Measurements from ENCODE around the gene PRDM11.
A peak's percentile ranks its signal among the peaks of the same experiment; 100 is the strongest.

The PRDM11 gene

DNA sequence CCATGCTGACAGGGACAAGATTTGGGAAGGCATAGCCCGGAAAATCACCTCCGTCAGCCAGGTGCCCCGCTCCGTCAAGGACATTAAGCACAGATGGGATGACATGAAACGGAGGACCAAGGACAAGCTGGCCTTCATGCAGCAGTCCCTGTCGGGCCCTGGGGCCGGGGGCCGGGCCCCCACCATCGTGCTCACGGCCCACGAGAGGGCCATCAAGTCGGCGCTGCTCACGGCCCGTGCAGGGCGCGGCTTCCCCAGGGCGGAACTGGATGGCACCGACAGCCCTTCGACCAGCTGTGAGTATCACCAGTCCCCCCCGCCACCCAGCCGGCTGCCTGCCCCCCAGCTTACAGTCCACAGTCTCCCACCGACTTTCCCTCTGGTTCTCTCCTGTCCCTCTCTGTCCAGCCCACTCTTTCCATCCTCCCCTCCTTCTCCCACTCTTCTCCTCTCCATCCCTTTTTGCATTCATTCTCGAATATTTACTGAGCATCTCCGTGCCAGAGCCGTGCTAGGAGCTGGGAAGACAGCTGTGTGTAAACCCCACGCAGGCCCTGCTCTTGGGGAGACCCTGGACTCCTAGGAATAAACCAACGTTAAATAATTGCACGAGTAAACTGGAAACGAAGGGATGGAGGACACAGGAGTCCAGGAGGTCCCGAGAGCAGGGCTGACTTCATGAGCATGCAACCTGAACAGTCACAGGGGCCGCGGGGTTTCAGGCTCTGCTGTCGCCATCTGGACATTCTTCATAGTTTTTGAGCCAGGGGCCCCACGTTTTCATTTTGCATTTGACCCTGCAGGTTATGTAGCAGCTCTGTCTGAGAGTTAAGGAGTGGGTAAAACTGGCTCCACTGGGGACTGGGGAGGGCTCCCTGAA lies 62.8 kb downstream of the PRDM11 start:
- DNase-seq = peak in 1 of 56 donors; percentile 2

DNA sequence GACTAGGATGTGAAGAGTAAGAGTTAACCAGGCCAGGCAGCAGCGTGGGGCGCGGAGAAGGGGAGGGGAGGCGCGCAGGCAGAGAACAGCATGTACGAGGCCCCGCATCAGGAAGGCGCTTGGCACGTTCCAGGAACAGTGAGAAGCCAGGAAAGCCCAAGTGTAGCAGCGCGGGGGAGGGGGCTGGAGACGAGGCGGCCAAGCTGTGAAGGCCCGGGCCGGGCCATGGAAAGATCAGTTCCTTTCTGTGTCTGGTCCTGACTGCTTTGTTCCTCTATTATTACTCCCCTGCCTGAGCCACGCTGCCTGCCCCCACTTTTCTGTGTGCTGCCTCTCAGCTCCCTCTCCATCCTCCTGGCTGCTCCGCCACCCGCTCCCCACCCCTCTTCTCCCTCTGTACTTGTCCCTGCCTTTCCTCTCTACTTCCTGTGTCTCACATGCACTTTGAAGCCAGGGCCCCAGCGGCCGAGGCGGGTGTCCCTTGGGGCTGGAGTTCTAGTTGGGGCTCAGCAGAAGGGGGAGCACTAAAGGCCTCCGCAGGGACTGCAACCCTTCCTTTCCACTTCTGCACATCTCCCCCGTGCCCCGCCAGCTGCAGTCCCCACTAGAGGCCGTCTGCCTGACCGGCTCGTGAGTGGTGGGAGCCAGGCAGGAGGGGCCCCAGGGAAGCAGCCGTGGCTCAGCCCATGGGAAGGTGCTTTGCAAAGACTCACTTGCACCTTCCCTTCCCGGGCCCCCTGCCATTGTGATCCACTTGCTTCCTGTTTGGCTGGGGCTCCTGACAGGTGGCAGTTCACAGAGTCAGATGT lies 63.7 kb downstream of the PRDM11 start:
- peak in 49 of 56 donors; percentile 8 to 77 (median 45) for DNase-seq

DNA sequence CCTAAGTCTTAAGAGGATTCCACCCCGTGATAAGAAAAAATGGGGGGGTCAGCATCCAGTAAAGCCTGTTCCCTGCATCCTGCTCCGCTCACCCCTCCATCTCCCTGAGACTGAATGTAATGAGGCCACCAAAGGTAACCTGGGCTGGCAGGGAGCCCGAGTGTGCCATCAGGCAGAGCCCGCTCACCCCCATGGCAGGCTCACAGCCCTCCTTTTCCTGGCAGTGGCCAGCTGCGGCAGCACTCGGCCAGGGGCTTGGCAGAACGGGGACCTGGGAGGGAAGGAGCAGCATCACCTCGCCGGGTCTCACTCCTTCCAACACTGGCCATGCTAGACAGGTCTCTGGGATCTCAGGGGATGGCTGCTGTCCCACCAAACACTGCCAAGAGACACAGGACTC lies 64.4 kb downstream of the PRDM11 start:
- DNase-seq = no peak

DNA sequence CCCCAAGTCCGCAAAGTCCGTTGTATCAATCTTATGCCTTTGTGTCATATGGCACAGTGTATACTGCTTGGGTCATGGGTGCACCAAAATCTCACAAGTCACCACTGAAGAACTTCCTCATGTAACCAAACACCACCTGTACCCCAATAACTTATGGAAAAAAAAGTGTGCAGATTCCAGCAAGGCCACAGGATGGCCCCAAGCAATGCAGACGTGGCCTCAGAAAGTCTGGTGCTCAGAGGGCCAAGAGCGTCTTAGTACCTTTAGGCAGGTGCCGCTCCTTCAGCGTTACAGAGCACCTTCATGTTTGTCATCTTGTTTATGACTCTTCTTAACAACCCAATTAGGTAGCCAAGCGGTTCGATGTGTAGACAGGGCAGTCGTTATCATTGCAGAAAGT lies 65.3 kb downstream of the PRDM11 start:
- no peak for DNase-seq

DNA sequence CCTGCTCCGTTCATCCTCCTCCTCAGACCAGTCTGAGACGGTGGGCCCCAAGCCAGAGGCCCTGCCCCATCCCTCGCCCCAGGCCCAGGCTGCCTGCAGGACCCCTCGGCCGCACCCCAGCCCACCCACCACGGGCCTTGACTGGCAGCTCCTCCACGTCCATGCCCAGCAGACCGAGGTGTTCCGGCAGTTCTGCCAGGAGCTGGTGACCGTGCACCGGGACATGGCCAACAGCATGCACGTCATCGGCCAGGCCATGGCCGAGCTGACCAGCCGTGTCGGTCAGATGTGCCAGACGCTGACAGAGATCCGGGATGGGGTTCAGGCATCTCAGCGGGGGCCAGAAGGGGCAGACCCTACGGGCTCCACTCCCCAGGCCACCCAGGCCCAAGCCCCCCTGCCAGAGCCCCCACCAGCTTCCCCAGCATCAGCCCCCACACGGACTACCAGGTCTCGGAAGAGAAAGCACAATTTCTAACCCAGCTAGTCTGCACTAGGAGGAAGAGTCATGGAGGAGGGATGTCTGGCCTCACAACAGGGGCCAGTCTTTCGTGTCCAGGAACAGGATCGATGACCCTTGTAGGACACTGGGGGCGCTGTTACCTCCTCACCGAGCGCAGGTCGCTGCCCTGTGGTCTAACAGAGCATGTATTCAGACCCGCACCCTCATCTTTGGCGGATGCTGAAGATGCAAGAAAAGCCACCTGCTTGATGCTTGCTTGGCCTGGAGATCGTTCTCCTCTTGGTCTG lies 66.3 kb downstream of the PRDM11 start:
- DNase-seq = no peak

DNA sequence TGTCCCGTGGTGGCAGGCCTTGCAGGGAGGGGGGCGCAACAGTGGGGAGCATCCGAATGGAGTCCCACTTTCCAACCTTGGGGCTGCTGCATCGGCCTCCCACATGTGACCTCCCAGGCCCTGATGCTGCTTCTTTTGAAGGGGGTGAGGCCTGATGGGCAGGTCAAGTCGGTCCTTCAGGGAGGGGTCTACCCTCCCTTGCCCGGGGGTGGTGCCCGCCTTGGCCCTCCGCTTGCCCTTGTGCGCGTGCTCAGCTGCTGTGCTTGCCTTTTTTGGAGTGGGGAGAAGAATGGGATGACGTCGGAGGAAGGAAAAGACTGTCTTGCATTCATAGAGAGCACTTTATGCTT lies 66.9 kb downstream of the PRDM11 start:
- no peak for DNase-seq

DNA sequence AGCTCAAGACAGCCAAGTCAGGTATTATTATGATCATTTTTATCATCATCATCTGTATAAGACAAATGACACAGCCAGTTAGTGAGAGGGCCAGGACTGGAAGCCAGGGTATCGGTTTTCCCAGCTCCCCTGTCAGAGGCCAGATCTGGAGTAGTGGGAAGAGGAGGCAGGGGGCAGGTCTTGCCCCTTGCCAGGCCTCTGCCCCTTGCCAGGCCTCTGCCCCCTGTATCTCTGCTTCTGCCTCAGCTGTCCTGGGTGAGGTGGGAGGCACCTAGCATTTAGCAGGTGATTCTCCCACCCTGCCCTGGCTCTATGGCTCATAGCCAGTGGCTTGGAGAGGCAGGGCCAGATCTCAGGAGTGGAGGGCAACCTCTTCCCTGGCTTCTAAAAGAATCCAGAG lies 67.3 kb downstream of the PRDM11 start:
- DNase-seq = no peak

DNA sequence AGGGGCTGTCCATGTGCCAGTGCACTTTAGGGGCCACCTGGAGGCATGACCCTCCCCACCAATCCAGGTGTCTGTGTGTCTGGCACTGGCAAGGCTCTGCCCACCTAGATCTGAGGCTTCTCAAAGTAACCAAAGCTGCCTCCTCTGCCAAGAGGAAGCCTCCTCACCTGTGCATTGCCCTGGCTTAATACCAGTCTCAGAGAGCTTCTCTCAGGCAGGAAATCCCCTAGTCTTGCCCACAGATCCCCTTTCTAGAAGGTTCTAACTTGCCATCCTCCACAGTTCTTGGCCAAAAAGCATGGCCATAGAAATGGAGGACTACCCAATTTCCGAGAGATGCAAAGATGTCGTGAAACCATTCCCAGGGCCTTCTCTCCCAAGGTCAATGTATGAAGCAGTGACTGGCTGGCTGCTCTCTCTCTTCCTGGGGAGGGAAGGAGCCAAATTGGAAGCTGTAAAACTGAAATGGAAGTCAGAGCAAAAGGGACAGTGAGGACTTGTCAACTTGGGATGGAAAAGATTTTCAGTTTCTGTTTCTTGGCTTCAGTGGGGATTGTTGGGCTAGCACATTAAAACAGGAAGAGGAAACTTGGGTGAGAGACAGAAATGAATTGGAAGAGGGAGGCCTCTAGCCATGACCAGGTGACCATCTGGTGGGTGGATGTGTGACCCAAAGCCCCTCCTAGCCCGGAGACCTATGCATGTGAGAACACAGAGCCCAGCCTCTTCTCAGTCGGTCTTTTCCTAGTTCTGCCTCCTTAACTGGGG lies 68.8 kb downstream of the PRDM11 start:
- no peak for DNase-seq

DNA sequence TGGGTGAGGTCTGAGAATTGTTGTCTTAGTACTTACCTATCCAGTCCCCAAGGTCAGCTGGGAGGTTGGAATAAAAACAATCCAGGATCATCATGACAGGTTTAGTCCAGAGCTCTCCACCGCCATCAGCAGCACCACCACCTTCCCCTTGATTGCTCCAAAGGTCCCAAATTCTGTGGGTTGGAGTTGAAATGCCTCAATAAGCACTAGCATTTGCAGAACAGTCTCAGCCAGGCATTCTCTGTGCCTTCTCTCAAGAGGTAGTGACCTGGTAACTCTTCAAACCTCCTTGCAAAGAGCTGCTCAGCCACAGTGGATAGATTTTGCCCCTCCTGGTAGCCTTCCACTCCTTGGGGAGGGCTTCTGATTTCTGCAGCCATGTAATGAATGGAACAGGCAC lies 69.6 kb downstream of the PRDM11 start:
- no peak for DNase-seq

DNA sequence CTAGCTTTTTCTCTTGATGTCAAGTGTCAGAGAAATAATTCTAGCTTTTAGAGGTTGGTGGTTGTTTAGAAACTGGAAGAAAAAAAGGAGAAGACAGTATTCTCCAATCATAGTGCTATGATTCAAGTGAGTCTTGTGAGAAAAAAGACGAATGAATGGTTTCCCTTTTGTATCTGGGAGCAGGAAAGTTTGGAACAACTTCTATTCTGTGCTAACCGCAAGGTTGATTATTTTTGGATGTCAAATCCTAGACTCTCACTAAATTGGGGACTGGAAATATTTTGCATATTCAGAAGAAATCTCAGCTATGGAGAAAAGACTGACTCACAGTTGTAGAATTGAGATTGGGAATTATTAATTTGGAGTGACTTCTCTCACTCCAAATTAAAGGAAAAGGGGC lies 70.5 kb downstream of the PRDM11 start:
- no peak for DNase-seq

DNA sequence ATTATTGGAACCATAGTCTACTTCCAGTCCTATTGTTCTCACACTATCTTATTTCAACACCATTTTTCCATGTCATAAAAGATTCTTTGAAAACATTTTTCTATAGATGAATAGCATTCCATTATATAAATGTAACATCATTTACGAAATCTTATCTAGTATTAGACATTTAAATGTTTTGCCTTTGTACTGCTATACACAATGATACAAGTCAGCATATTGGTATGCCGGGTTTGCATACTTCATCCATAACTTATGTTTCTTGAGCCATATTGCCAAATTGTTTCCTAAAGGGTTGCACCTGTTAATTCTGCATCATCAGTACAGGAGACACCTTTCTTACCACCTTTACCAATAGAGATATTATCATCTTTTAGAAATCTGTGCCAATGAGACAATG lies 71.6 kb downstream of the PRDM11 start:
- no peak for DNase-seq

DNA sequence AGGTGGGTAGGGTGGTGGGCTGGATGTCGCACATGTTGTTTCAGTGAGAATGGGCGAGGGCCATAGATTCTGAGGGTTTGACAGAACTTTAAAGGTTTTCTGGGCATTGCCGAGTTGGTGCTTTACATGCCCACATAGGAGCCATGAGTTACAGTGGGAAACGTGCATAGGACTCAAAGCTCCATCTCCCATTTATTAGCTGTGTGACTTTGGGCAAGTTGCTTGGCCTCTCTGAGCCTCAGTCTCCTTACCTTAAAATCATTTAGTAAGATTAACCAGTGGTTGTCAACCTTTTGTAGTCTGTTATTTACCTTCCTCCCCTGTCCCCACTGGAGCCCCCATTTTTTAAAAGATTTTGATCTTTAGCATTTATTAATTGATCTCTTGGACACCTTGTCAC lies 72.3 kb downstream of the PRDM11 start:
- DNase-seq = no peak

DNA sequence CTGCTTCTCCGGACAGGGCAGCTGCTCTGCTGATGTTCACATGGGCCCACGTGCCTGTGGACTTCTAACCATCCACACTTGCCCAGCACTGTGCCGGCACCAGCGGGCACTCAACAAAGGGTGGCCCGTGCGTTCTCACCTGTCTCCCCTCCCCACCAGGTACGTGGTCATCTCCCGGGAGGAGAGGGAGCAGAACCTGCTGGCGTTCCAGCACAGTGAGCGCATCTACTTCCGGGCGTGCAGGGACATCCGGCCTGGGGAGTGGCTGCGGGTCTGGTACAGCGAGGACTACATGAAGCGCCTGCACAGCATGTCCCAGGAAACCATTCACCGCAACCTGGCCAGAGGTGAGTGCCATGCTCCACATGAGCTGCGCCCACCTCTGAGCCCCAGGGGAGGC lies 73.0 kb downstream of the PRDM11 start:
- DNase-seq = no peak

DNA sequence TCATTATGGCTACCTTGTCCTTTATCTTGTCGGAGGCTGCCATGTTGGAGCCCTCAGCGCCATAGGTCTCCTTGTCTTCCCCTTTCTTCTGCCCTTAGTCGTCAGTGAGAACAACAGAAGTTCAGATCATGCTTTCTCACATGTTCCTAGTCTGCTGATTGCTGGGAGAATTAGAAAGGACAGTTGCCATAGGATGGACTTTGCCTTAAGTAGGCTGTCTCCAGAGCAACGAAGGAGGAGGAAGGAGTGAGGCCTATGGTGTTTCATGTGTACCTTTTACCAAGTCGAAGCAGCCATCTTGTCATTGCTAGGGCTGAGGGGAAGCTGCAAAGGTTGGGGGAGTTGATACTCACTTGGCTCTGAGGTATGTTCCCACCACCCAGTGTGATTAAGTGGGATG lies 77.1 kb downstream of the PRDM11 start:
- DNase-seq = no peak

DNA sequence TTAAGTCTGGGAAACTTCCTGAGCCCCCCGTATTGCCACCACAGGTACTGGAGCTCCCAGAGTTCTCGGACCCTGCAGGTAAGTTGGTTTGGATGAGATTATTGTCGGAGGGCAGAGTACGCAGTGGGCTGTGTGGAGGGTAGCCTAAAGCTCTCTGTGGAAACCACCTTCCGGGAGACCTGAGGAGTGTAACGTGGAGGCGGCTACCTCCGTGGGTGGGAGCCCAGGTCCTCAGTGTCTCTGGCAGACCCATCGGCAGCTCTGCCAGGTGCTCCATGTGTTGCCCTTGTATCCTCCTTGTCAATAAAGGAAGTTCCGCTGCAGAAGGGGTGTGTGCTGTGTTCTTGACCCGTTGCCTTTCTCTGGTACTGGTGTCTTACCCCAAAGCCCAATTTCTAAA lies 78.3 kb downstream of the PRDM11 start:
- DNase-seq = no peak

DNA sequence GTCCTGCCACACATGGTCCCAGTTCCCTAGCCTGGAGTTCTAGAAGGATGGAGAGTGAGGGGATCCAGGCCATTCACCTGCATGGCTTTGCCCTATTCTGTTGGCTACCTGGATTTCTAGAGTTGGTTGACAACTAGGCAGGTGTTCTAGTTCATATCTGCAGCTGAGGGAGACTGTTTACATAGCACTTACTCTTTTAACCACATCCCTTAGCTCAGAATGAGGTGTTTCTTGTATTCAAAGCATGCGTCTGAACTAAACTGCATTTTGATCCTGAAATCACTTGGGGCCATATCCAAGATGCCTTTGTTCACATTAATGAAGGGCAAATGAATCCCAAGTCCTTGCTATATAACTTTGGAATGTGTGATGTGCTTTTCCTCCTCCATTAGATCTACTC lies 78.8 kb downstream of the PRDM11 start:
- DNase-seq = no peak

DNA sequence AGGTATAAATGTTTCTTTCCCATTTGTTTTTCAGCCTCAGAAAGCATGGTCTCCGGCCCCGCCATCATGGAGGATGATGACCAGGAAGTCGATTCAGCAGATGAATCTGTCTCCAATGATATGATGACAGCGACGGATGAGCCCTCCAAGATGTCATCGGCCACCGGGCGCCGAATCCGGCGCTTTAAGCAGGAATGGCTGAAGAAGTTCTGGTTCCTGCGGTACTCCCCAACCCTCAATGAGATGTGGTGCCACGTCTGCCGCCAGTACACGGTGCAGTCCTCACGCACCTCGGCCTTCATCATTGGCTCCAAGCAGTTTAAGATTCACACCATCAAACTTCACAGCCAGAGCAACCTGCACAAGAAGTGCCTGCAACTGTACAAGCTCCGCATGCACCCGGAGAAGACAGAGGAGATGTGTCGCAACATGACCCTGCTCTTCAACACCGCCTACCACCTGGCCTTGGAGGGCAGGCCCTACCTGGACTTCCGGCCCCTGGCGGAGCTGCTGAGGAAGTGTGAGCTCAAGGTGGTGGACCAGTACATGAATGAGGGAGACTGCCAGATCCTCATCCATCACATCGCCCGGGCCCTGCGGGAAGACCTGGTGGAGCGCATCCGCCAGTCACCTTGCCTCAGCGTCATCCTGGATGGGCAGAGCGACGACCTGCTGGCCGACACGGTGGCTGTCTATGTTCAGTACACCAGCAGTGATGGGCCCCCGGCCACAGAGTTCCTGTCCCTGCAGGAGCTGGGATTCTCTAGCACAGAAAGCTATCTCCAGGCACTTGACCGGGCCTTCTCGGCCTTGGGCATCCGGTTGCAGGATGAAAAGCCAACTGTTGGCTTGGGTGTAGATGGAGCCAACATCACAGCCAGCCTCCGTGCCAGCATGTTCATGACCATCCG lies 79.8 kb downstream of the PRDM11 start:
- DNase-seq = no peak

DNA sequence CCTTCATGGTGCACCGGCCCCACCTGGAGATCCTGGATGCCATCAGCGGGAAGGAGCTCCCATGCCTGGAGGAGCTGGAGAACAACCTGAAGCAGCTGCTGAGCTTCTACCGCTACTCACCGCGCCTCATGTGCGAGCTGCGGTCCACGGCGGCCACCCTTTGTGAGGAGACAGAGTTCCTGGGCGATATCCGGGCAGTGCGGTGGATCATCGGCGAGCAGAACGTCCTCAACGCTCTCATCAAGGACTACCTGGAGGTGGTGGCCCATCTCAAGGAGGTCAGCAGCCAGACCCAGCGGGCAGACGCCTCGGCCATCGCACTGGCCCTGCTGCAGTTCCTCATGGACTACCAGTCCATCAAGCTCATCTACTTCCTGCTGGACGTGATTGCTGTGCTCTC lies 80.5 kb downstream of the PRDM11 start:
- no peak for DNase-seq

DNA sequence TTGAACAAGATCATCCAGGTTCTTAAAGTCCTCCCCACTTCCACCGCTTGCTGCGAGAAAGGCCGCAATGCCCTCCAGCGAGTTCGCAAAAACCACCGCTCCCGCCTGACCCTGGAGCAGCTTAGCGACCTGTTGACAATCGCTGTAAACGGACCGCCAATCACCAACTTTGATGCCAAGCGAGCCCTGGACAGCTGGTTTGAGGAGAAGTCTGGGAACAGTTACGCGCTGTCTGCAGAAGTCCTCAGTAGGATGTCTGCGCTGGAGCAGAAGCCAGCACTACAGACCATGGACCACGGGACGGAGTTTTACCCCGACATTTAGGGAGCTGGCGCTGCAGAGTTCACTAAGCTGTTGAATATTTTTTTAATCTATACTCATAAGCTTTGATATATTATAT lies 81.4 kb downstream of the PRDM11 start:
- no peak for DNase-seq

DNA sequence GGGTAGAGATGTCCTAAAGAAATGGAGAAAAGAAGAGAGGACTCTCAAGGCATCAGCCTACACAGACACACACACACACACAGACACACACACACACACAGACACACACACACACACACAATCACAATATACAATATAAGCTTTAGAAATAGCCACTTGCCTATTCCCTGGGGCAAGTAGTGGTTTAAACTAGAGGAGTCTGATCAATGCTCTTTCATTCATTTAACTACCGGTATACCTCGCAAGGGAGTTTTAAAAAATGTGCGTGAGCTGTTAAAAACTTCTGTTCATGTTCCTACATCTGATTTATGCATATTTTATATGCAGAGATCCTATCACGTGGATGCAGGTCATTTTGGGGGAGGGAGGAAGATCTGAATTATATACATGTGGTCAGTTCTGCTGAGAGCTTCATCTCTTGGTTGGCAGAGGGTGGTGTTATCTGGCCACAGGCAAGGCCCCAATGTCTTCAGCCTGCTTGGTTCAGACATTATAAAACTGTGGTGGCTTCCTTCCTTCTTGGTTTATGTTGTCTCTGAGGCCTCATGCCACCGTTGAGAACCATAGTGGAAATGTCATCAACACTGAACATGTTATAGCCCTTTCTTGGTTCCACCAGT lies 83.1 kb downstream of the PRDM11 start:
- no peak for DNase-seq

Measured in nucleus accumbens (tissue), 56 donors.